Left ventricle myocardium inferior (tissue), 1 donor: ENCODE results near the gene ST14. TPM values are rescaled to one million over a fixed set of nuclear protein-coding genes. Genes with fewer than 3 reads are reported as not detected.

Source experiments
- DNase-seq: peaks from one replicate; pipeline ENCODE4 v3.0.0-alpha.2; 2020
- H3K27ac ChIP-seq: fragments of 200-600 bp; replicated peaks from 2 replicates; pipeline ENCODE4 v1.8.0; 2021
- H3K27me3 ChIP-seq: fragments of 200-600 bp; 2 replicates; pipeline ENCODE4 v1.8.0; 2021; ENCODE audit warnings: low read depth
- H3K36me3 ChIP-seq: fragments of 200-600 bp; 2 replicates; pipeline ENCODE4 v1.8.0; 2021
- H3K4me1 ChIP-seq: fragments of 200-600 bp; 2 replicates; pipeline ENCODE4 v1.8.0; 2021
- H3K4me3 ChIP-seq: fragments of 200-600 bp; 2 replicates; pipeline ENCODE4 v1.8.0; 2021; ENCODE audit warnings: mild to moderate bottlenecking, moderate library complexity
- H3K9me3 ChIP-seq: fragments of 200-600 bp; replicated peaks from 2 replicates; pipeline ENCODE4 v1.8.0; 2021
- intact Hi-C: fragments of 100-400 bp; cut with micrococcal nuclease; formaldehyde crosslinking; loops from one replicate; pipeline ENCODE4 v1.11.0; 2022
- total RNA-seq: library from RNA; stranded (reverse); fragmentation: NEBNext Ultra II Directional; extraction: Animal tissue kit (Norgen Biotek cat#: 25700); gene quantifications from one replicate; pipeline ENCODE4 v1.2.1, GENCODE V29; 2021
- TF ChIP-seq, protein P1 (sequence below): fragments of 200-600 bp; IDR thresholded peaks from 2 replicates; pipeline ENCODE4 v1.8.0; 2021; ENCODE audit warnings: antibody characterized with exemption, mild to moderate bottlenecking, borderline replicate concordance
- donor health status: DM: no; HTN: yes; CAD: no; lungs with severe emphysema.

Gene ST14
- total RNA-seq, 1 donor from 2014 or later: 1.0 TPM

- Histone ChIP-seq H3K4me1 (peaks cover 35% of the 10 kb centered on the region), H3K36me3 (no peaks in the 10 kb centered on the region), H3K27me3 (peaks cover 62% of the 10 kb centered on the region), H3K27ac (no peak overlapping the region), H3K9me3 (no peaks in the 10 kb centered on the region), H3K4me3 (peak overlapping the region; percentile 57)
- intact Hi-C loops: no loop called here
- no peak for DNase-seq
- TF ChIP-seq, protein P1, sequence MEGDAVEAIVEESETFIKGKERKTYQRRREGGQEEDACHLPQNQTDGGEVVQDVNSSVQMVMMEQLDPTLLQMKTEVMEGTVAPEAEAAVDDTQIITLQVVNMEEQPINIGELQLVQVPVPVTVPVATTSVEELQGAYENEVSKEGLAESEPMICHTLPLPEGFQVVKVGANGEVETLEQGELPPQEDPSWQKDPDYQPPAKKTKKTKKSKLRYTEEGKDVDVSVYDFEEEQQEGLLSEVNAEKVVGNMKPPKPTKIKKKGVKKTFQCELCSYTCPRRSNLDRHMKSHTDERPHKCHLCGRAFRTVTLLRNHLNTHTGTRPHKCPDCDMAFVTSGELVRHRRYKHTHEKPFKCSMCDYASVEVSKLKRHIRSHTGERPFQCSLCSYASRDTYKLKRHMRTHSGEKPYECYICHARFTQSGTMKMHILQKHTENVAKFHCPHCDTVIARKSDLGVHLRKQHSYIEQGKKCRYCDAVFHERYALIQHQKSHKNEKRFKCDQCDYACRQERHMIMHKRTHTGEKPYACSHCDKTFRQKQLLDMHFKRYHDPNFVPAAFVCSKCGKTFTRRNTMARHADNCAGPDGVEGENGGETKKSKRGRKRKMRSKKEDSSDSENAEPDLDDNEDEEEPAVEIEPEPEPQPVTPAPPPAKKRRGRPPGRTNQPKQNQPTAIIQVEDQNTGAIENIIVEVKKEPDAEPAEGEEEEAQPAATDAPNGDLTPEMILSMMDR: no peak
These were observed 1.0 kb downstream of the ST14 start for GRCh38 chr11:130160498-130161155.

- no peaks in the 10 kb centered on the region for H3K36me3 ChIP-seq
- intact Hi-C loops: no loop called here
- DNase-seq: no peak
- TF ChIP-seq, protein P1: no peak
- H3K4me1 ChIP-seq: peaks cover 35% of the 10 kb centered on the region
- H3K4me3 ChIP-seq: no peak overlapping the region
- H3K27ac ChIP-seq: no peak overlapping the region
- H3K9me3 ChIP-seq: no peaks in the 10 kb centered on the region
- peaks cover 62% of the 10 kb centered on the region for H3K27me3 ChIP-seq
These were observed 2.0 kb downstream of the ST14 start for GRCh38 chr11:130161441-130162145.

- Histone ChIP-seq H3K27ac (no peak overlapping the region), H3K9me3 (no peaks in the 10 kb centered on the region), H3K36me3 (no peaks in the 10 kb centered on the region), H3K4me3 (no peak overlapping the region), H3K27me3 (peaks cover 58% of the 10 kb centered on the region), H3K4me1 (peaks cover 35% of the 10 kb centered on the region)
- intact Hi-C loops: no loop called here
- TF ChIP-seq, protein P1: no peak
- DNase-seq: no peak
These were observed 3.2 kb downstream of the ST14 start for GRCh38 chr11:130162733-130163132.

DNA sequence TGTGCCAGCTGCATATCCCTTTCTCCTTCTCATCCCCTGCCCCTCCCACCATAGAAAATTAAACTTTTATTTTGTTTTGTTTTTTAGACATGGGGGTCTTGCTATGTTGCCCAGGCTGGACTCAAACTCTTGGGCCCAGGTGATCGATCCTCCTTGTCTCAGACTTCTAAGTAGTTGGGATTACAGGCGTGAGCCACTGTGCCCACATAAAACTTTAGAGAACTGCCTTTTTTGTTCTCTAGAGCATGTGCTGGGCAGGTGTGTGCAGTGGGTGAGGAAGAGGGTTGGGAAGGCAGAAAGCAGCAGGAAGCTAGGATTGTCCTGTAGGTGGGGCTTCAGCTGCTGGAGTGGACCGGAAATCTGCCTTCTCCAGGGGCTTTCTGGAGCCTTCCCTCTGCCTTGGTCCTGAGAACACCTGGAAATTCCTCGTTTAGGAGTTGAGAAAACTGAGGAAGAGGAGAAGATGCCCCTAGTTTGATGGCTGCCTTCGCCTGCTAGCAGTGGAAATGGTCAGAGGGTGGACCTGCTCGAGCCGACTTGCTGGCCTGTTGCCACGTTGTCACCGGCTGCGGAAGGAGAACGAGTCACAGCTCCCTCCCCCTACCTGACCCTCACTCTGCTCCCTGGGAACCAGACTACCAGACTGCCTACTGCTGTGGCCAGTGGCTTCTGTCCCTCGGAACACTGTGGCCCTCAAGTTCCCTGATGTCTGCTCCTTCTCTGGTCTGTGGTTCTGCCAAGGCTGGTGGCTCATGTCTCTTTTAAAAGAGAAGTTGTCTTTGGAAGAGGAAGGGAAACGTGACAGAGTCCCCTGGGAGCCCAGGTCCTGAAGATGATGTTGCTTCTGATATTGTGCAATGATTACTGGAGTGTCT, 4.0 kb downstream of the ST14 start:
- no peaks in the 10 kb centered on the region for H3K36me3 ChIP-seq
- peak overlapping the region; percentile 27 for H3K4me3 ChIP-seq
- peaks cover 35% of the 10 kb centered on the region for H3K4me1 ChIP-seq
- H3K27ac ChIP-seq: no peak overlapping the region
- intact Hi-C loops: no loop called here
- no peak for DNase-seq
- TF ChIP-seq, protein P1: no peak
- no peaks in the 10 kb centered on the region for H3K9me3 ChIP-seq
- H3K27me3 ChIP-seq: peaks cover 49% of the 10 kb centered on the region

DNA sequence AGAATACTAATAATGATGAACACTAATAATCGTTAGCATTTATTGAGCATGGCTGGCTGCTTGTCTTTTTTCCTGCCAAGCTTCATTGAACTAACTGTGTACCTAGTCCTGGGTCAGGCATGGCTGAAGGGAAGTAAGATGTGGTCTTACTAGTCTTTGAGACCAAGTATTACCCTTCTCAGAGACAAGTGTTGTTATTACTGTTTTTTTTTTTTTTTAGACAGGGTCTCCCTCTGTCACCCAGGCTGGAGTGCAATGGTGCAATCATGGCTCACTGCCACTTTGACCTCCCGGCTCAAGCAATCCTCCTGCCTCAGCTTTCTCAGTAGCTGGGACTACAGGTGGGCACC, 4.6 kb downstream of the ST14 start:
- no peaks in the 10 kb centered on the region for H3K36me3 ChIP-seq
- H3K27ac ChIP-seq: no peak overlapping the region
- H3K4me3 ChIP-seq: no peak overlapping the region
- H3K9me3 ChIP-seq: no peaks in the 10 kb centered on the region
- peaks cover 35% of the 10 kb centered on the region for H3K4me1 ChIP-seq
- no peak for DNase-seq
- intact Hi-C loops: no loop called here
- peaks cover 43% of the 10 kb centered on the region for H3K27me3 ChIP-seq
- TF ChIP-seq, protein P1: no peak
